Mucosa of stomach (tissue), 1 donor: Measurements from ENCODE around the gene RAB38.

Source experiments
- H3K27me3 ChIP-seq: one replicate; pipeline ENCODE4 v1.7.0; 2013; ENCODE audit warnings: mild to moderate bottlenecking, low read length; ENCODE audit not compliant: control insufficient read depth, insufficient read depth
- H3K36me3 ChIP-seq: one replicate; pipeline ENCODE4 v1.7.0; 2013; ENCODE audit warnings: low read length; ENCODE audit not compliant: control insufficient read depth, insufficient read depth
- H3K4me1 ChIP-seq: one replicate; pipeline ENCODE4 v1.7.0; 2013; ENCODE audit warnings: mild to moderate bottlenecking, low read length; ENCODE audit not compliant: control insufficient read depth, insufficient read depth
- H3K4me3 ChIP-seq: one replicate; pipeline ENCODE4 v1.7.0; 2013; ENCODE audit warnings: low read length
- H3K9ac ChIP-seq: one replicate; pipeline ENCODE4 v1.7.0; 2013; ENCODE audit warnings: mild to moderate bottlenecking, low read length, moderate library complexity
- H3K9me3 ChIP-seq: one replicate; pipeline ENCODE4 v1.7.0; 2013; ENCODE audit warnings: mild to moderate bottlenecking, low read length, moderate library complexity; ENCODE audit not compliant: control insufficient read depth
- donor health status: Pancreatic carcinoma.

Gene RAB38

GRCh38 chr11:88188932-88189253 lies 13.7 kb upstream of the RAB38 start:
- Histone ChIP-seq H3K27me3 (no peaks in the 10 kb centered on the region), H3K36me3 (no peaks in the 10 kb centered on the region), H3K9me3 (no peaks in the 10 kb centered on the region), H3K4me3 (no peak overlapping the region), H3K4me1 (no peaks in the 10 kb centered on the region), H3K9ac (no peak overlapping the region)

DNA sequence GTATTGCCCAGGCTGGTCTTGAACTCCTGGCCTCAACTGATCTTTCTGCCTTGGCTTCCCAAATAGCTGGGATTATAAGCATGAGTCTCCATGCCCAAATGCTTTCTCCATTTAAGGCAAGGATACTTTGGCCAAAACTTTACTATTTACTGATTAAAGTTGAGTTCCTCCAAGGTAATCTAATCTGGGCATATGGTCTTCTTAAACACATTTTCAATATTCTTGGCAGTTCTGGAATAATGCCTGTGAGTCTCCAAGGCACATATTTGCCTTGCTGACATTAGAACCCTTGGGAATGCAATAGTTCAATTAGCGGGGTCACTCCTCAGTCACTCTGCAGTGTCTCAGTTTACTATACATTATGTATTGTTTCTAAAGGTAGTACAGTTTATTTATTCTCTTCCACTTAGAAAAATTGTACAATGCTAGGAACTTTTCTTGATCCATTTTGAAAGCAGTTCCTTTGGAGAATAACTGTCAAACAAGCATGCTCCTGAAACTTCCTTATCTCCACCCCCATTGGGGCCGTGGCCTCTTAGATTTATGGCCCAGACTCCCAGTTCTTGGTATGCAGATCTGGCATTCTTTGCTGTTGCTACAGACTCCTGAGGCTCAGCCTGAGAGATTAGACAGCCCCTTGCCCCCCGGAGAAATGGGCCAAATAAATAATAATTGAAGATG lies 13.1 kb upstream of the RAB38 start:
- Histone ChIP-seq H3K36me3 (no peaks in the 10 kb centered on the region), H3K27me3 (no peaks in the 10 kb centered on the region), H3K9me3 (no peaks in the 10 kb centered on the region), H3K4me3 (no peak overlapping the region), H3K9ac (no peak overlapping the region), H3K4me1 (peaks cover 1% of the 10 kb centered on the region)

DNA sequence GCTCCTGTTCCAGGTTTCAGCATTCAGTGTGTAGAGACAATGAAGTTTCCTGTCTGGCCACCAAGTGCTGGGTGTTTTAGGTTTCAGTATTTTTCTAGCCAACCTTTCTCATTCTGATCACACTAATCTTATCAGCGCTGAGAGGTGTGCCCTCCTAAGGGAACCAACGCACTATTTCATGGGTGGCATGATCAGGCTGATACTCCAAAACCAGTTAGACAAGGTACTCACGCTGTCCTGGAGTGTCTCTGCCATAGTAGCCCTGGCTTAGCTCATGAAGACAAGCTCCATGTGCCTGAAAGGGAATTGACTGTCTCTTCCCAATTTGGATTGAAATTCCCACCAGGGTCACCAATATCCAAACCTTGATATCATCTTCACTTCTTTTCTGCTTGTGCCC lies 8.0 kb upstream of the RAB38 start:
- peaks cover 15% of the 10 kb centered on the region for H3K4me1 ChIP-seq
- H3K4me3 ChIP-seq, result no peak overlapping the region
- no peaks in the 10 kb centered on the region for H3K36me3 ChIP-seq
- H3K9me3 ChIP-seq, result no peaks in the 10 kb centered on the region
- no peak overlapping the region for H3K9ac ChIP-seq
- no peaks in the 10 kb centered on the region for H3K27me3 ChIP-seq

GRCh38 chr11:88181776-88182175 lies 6.5 kb upstream of the RAB38 start:
- Histone ChIP-seq H3K36me3 (no peaks in the 10 kb centered on the region), H3K27me3 (no peaks in the 10 kb centered on the region), H3K4me3 (no peak overlapping the region), H3K9me3 (no peaks in the 10 kb centered on the region), H3K4me1 (peaks cover 20% of the 10 kb centered on the region), H3K9ac (no peak overlapping the region)

DNA sequence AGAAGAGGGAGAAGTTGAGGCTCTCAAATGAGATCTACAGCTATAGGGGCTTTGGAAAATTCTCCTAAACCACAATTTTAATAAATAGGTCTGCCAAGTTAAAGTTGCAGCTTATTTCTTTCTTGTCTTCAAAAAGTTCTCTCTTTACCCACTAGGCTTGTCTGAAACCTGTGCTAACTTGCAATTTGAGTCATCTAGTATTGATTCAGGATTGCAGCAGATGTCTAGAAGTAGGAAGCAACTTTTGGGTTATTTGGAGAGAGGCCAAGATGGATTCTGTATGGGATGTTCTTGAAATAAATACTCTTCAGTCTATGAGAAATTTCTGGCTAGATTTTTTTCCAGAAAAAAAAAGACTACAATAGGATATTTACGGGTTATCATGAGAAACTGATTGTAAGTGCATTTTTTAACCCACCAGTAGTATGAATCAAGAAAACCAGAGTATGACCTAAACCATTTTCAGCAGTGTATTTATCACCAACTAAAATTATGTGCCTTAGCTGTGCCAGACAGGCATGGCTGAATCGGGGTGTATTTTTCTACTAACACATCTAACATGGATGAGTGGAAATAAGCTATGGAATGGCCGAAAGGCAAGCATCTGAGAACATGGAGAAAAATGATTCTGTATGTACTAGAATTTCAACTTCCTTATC lies 4.9 kb upstream of the RAB38 start:
- Histone ChIP-seq H3K9me3 (no peaks in the 10 kb centered on the region), H3K9ac (no peak overlapping the region), H3K4me3 (no peak overlapping the region), H3K4me1 (peaks cover 20% of the 10 kb centered on the region), H3K36me3 (no peaks in the 10 kb centered on the region), H3K27me3 (no peaks in the 10 kb centered on the region)

- no peaks in the 10 kb centered on the region for H3K36me3 ChIP-seq
- H3K27me3 ChIP-seq, result no peaks in the 10 kb centered on the region
- H3K4me3 ChIP-seq, result no peak overlapping the region
- H3K9me3 ChIP-seq, result no peaks in the 10 kb centered on the region
- H3K4me1 ChIP-seq, result peaks cover 20% of the 10 kb centered on the region
- H3K9ac ChIP-seq, result no peak overlapping the region
Observed at GRCh38 chr11:88179141-88179540, 3.9 kb upstream of the RAB38 start.

DNA sequence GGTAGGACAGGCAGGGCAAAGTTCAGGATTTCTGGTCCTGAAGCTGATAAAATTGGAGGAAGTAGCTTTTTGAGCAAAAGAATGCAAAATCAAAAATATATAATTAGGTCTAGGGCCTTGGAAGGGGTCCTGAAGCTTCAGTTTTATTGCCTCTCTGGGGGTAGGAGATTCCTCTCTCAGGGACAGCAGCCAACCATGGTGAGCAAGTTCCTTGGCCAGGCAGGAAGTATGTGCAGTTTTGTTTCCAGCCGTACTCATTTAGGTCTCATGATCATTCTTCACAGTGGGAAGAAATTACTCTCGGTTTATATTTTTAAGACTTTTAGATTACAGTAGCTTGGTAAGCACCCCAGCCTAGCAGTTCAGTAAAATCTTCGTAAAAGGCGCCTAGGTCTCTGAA lies 2.9 kb upstream of the RAB38 start:
- Histone ChIP-seq H3K9me3 (no peaks in the 10 kb centered on the region), H3K4me3 (no peak overlapping the region), H3K27me3 (no peaks in the 10 kb centered on the region), H3K9ac (no peak overlapping the region), H3K36me3 (no peaks in the 10 kb centered on the region), H3K4me1 (peaks cover 17% of the 10 kb centered on the region)

GRCh38 chr11:88175569-88176075 lies 379 bp upstream of the RAB38 start:
- H3K4me1 ChIP-seq, result peaks cover 15% of the 10 kb centered on the region
- no peaks in the 10 kb centered on the region for H3K27me3 ChIP-seq
- H3K4me3 ChIP-seq, result no peak overlapping the region
- no peak overlapping the region for H3K9ac ChIP-seq
- H3K9me3 ChIP-seq, result no peaks in the 10 kb centered on the region
- H3K36me3 ChIP-seq, result no peaks in the 10 kb centered on the region

GRCh38 chr11:88173956-88174355 lies 1.3 kb downstream of the RAB38 start:
- no peak overlapping the region for H3K4me3 ChIP-seq
- peak overlapping the region; percentile 65 for H3K9ac ChIP-seq
- no peaks in the 10 kb centered on the region for H3K27me3 ChIP-seq
- no peaks in the 10 kb centered on the region for H3K36me3 ChIP-seq
- peaks cover 8% of the 10 kb centered on the region for H3K4me1 ChIP-seq
- H3K9me3 ChIP-seq, result no peaks in the 10 kb centered on the region

- H3K36me3 ChIP-seq, result no peaks in the 10 kb centered on the region
- no peaks in the 10 kb centered on the region for H3K27me3 ChIP-seq
- H3K9me3 ChIP-seq, result no peaks in the 10 kb centered on the region
Observed at GRCh38 chr11:88171982-88172381, 3.3 kb downstream of the RAB38 start.

DNA sequence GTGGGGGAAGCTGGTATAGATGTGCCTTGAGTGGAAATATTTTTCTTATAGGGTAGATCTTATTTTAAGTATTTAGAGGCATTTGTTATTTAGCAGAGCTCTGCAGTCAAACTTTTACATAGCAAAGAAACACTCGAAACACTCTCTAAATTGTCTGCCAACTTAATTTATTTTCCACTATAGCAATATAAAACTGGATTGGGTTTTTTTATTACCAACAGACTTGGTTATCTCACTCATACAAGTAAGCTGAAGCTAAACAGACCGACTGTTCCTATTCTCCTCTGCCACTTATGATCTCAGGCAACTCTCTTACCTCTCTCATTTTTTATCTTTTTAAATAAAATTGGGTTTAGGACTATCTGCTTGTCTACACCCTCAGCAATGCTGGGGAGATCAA lies 4.6 kb downstream of the RAB38 start:
- Histone ChIP-seq H3K4me1 (no peaks in the 10 kb centered on the region), H3K4me3 (no peak overlapping the region), H3K36me3 (no peaks in the 10 kb centered on the region)

More at GRCh38 chr11:88171982-88172381, 3.3 kb downstream of the RAB38 start:
- Histone ChIP-seq H3K4me1 (no peaks in the 10 kb centered on the region), H3K4me3 (no peak overlapping the region), H3K9ac (no peak overlapping the region)

DNA sequence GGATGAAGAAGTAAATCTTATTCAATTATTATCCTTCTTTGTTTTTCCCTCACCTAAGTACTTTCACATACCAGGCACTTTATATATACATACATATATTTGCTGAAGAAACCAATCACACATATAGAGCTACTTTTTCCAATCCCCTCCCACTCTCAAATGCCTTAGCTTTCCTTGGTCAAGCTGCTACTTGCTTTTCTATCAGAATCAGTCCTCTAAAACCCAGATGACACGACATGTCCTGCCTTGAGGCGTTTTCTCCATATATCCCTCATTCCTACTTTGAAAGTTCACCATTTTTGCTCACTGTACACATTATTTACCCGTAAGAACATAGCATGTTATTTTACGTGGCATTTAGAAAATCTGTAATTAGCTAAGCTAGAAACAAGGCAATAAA lies 5.4 kb downstream of the RAB38 start:
- H3K36me3 ChIP-seq, result no peaks in the 10 kb centered on the region
- H3K9me3 ChIP-seq, result no peaks in the 10 kb centered on the region
- no peaks in the 10 kb centered on the region for H3K27me3 ChIP-seq
- no peak overlapping the region for H3K9ac ChIP-seq
- H3K4me1 ChIP-seq, result no peaks in the 10 kb centered on the region
- H3K4me3 ChIP-seq, result no peak overlapping the region

More for the DNA sequence above, 4.6 kb downstream of the RAB38 start:
- Histone ChIP-seq H3K27me3 (no peaks in the 10 kb centered on the region), H3K9me3 (no peaks in the 10 kb centered on the region), H3K9ac (no peak overlapping the region)
